Activated T-cell treated with anti-CD3 and anti-CD28 coated beads for 1 hour (primary cell): ENCODE measurements around the gene CHRNA9.
"Not testable (repeated sequence)": the region's sequence is repeated elsewhere in the genome, so short reads cannot be mapped to it uniquely, and the experiment has no call there.

Source experiments
- DNase-seq: peaks from one replicate; pipeline ENCODE4 v3.0.0-alpha.2; 2020; ENCODE audit warnings: low read depth

Gene CHRNA9

GRCh38 chr4:40334591-40335524 is at the start of gene CHRNA9:
TSS of gene CHRNA9 (plus strand) at chr4:40335333. CDS start at chr4:40335468, 135 bp downstream.
- no peak for DNase-seq

GRCh38 chr4:40285692-40286091 is 49.4 kb upstream of the CHRNA9 start:
- no peak for DNase-seq

- DNase-seq: no peak
These were observed 46.6 kb upstream of the CHRNA9 start for GRCh38 chr4:40288566-40288965.

- no peak for DNase-seq
These were observed 45.6 kb upstream of the CHRNA9 start for GRCh38 chr4:40289366-40290188.

- DNase-seq: not testable (repeated sequence)
These were observed 44.4 kb upstream of the CHRNA9 start for GRCh38 chr4:40290611-40291186.

- no peak for DNase-seq
These were observed 42.8 kb upstream of the CHRNA9 start for GRCh38 chr4:40292313-40292759.

GRCh38 chr4:40294339-40294738 is 40.8 kb upstream of the CHRNA9 start:
- DNase-seq: no peak

GRCh38 chr4:40295030-40295429 is 40.1 kb upstream of the CHRNA9 start:
- DNase-seq: not testable (repeated sequence)

GRCh38 chr4:40295572-40295971 is 39.6 kb upstream of the CHRNA9 start:
- no peak for DNase-seq

GRCh38 chr4:40299126-40299525 is 36.0 kb upstream of the CHRNA9 start:
- no peak for DNase-seq

- no peak for DNase-seq
These were observed 35.3 kb upstream of the CHRNA9 start for GRCh38 chr4:40299811-40300292.

- no peak for DNase-seq
These were observed 34.6 kb upstream of the CHRNA9 start for GRCh38 chr4:40300371-40301162.

- peak; percentile 49 for DNase-seq
These were observed 33.5 kb upstream of the CHRNA9 start for GRCh38 chr4:40301603-40302002.

GRCh38 chr4:40303751-40304150 is 31.4 kb upstream of the CHRNA9 start:
- no peak for DNase-seq

- no peak for DNase-seq
These were observed 29.6 kb upstream of the CHRNA9 start for GRCh38 chr4:40305328-40306170.

GRCh38 chr4:40306226-40306625 is 28.9 kb upstream of the CHRNA9 start:
- no peak for DNase-seq

- no peak for DNase-seq
These were observed 28.2 kb upstream of the CHRNA9 start for GRCh38 chr4:40306976-40307375.

- peak; percentile 61 for DNase-seq
These were observed 27.3 kb upstream of the CHRNA9 start for GRCh38 chr4:40307627-40308497.

- DNase-seq: no peak
These were observed 26.5 kb upstream of the CHRNA9 start for GRCh38 chr4:40308528-40309122.
